Activated naive CD8-positive, alpha-beta T cell treated with anti-CD3 and anti-CD28 coated beads, Interleukin-2, amount 50 U/mL, for 16 hours (primary cell): ENCODE results near the gene NTN5.

Source experiments
- DNase-seq: peaks from one replicate; pipeline ENCODE4 v3.0.0-alpha.2; 2020; ENCODE audit warnings: low read depth, low spot score

Gene NTN5

DNA sequence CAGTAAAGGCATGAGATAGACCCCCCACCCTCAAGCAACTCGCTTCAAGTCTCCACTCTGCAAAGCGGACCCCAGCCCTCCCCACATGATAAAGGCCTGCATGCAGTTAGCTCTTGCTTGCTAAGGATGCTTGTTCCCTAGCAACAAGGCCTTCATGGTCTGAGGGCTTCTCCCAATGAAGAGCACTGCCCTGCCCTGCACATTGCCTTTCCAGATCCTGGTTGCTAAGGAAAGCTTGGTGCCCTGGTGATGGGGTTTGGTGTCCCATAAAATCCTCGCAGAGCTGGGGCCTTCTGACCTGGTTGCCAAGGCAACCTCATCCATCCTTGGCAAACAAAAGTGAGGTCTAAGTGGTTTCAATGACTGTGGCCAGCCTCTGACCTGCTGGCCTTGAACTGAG, 41.6 kb downstream of the NTN5 start:
- DNase-seq: no peak

DNA sequence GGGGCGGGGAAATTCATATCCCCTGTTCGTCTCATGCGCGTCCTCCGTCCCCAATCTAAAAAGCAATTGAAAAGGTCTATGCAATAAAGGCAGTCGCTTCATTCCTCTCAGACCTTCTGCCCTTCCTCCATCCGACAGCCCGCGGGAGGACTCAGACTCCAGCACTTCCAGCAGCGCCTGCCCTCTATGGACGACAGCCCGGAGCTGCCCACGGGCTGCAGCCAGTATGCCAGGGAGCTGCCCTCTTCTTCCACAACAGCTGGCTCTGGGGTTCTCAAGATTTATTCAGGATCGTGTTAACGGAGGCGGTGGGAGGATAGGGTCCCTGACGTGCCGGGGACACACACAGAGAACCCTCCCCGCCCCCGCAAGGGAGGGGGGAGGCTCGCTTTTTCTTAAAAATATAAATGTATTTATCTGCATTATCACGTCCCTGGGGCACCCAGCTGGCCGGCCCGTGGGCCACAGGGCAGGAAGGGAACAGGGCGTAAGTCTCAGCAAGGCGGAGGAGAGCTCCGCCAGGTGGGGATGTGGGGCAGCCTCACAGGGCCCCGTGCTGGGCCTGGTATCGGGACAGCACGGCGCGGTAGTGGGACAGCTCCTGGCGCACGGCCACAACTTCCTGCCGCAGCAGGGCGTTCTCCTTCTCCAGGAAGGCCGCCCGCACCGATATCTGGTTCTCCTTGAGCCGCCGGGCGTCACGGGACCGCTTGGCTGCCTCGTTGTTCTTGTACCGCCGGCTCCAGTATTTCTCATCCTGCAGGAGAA, 42.3 kb downstream of the NTN5 start:
- no peak for DNase-seq

DNA sequence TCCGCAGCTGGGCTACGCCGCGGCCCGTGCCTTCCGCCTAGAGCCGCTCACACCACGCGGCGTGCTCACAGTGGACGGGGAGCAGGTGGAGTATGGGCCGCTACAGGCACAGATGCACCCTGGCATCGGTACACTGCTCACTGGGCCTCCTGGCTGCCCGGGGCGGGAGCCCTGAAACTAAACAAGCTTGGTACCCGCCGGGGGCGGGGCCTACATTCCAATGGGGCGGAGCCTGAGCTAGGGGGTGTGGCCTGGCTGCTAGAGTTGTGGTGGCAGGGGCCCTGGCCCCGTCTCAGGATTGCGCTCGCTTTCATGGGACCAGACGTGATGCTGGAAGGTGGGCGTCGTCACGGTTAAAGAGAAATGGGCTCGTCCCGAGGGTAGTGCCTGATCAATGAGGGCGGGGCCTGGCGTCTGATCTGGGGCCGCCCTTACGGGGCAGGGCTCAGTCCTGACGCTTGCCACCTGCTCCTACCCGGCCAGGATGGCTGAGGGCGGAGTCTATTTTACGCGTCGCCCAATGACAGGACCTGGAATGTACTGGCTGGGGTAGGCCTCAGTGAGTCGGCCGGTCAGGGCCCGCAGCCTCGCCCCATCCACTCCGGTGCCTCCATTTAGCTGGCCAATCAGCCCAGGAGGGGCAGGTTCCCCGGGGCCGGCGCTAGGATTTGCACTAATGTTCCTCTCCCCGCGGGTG, 43.1 kb downstream of the NTN5 start:
- DNase-seq: no peak

DNA sequence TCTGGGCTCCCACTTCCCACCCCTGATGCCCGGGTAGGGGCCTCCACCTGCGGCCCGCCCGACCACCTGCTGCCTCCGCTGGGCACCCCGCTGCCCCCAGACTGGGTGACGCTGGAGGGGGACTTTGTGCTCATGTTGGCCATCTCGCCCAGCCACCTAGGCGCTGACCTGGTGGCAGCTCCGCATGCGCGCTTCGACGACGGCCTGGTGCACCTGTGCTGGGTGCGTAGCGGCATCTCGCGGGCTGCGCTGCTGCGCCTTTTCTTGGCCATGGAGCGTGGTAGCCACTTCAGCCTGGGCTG, 43.6 kb downstream of the NTN5 start:
- DNase-seq: no peak

DNA sequence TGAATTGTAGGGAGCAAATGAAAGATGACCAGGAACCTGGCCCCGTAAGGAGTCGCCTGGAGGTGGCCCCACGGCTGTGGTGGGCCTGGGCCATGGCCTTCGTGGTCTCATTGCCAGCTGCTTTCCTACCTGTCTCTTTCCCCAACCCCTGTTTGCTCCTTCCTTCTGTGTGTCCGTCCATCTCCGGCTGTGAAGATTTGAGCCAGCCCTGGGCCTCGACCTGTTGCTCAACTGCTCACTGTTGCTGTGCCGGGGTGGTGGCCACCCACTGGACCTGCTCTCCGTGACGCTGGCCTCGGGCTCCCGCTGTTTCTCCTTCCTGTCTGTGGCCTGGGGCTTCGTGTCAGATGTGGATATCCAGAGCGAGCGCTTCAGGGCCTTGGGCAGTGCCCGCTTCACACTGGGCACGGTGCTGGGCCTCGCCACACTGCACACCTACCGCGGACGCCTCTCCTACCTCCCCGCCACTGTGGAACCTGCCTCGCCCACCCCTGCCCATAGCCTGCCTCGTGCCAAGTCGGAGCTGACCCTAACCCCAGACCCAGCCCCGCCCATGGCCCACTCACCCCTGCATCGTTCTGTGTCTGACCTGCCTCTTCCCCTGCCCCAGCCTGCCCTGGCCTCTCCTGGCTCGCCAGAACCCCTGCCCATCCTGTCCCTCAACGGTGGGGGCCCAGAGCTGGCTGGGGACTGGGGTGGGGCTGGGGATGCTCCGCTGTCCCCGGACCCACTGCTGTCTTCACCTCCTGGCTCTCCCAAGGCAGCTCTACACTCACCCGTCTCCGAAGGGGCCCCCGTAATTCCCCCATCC, 44.1 kb downstream of the NTN5 start:
- no peak for DNase-seq

DNA sequence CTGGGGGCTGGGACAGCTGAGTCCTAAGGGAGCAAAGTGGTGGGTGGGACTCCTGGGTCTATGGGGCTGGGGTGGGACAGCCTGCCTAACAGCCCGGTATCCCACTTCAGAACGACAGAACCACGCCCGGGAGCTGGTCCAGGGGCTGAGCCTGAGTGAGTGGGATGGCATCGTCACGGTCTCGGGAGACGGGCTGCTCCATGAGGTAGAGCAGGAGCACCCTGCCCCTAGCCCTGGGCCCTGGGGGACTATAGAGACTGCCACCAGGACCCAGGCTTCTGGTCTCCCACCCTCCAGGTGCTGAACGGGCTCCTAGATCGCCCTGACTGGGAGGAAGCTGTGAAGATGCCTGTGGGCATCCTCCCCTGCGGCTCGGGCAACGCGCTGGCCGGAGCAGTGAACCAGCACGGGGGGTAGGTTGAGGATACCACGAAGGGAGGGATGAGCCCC, 44.9 kb downstream of the NTN5 start:
- no peak for DNase-seq

DNA sequence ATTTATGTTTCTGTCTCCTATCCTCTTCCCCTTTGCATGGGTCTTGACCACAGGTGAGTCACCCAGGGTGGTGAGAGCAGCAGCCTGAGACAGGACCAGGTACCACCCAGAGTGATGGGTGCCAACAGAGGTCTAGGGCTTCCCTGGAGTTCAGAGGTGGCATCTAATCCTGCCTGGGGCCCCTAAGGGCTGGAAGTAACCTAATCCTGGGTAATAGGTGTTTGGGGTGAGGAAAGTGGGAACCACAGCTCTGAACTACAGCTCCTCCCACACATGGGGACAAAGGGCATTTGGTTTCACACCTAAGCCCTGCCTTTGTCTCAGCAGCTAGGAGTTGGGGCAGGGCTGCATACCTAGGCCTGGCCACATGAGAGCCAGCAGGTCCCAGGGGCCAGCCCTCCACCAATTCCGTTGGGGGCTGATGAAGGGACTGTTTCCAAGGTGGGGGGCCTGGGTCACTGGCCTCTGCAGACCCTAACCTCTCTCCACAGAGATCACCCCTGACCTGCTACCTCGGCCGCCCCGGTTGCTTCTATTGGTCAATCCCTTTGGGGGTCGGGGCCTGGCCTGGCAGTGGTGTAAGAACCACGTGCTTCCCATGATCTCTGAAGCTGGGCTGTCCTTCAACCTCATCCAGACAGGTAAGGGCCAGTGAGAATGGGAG, 45.5 kb downstream of the NTN5 start:
- DNase-seq: no peak

DNA sequence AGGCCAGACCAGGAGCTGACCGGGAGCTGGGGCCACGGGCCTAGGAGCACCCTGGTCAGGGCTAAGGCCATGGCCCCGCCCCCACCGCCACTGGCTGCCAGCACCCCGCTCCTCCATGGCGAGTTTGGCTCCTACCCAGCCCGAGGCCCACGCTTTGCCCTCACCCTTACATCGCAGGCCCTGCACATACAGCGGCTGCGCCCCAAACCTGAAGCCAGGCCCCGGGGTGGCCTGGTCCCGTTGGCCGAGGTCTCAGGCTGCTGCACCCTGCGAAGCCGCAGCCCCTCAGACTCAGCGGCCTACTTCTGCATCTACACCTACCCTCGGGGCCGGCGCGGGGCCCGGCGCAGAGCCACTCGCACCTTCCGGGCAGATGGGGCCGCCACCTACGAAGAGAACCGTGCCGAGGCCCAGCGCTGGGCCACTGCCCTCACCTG, 46.9 kb downstream of the NTN5 start:
- no peak for DNase-seq

DNA sequence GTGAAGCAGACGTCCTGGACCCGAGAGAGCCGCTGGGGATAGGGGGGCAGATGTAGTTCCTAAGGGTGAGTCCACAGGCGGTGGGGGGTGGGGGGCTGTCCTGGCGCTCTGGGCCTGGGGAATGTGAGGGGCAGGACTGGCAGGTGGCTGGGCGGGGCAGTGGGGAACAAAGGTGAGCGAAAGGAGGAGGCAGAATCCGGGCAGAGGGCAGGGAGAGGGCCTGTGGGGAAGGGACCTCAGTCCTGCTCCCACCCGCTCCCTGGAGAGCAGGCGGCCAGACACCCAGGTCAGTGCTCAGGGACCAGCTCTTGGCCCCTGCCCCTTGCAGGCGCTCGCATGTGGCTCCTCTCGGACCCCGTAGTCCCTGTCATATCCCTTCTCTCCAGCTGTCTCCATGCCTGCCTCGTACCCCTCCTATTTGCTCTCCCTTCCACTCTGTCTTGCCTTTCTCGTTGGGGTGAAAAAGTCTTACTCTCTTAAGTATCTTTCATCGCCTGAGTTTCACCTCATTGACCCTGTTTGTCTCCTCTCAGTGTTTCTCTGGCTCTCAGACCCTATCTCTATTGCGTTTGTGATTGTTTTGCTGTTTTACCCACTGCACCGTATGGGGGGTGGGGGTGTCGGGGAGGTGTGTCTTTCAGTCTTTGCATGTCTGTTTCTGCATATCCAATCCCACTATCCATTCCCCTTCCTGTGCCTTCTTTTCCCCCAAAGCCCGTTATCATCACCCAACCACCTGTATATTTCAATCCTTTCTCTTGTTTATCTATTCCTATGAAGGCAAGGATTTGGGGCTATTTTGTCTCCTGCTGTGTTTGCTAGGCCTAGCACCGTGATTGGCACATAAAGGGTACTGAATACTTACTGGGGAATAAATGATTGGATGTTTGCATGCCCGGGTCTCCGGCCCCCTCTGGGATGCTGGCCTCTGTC, 47.8 kb downstream of the NTN5 start:
- DNase-seq: no peak

DNA sequence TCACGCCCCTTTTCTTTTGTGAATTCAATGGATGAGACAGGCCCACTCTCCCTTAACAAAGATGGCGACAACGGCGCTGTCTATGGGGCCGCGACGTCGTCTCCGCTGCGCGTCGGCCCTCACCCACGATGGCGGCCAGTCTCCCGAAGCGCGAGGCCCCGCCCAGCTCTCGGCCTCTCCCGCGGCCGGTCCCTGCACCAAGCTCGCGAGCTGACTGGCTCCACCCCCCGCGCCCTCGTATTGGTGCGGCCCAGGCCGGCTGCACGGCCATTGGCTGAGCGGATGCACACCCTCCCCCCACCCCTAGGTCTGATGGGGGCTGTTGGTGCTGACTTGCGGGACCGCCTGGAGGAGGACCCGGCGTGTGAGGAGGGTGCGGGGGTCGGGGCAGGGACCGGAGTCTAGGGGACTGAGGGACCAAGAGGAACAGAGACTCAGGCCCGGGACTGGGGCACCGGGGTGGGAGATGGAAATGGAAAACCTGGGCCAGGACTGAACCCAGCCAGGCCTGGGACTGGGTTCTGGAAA, 48.7 kb downstream of the NTN5 start:
- DNase-seq: peak; percentile 98

DNA sequence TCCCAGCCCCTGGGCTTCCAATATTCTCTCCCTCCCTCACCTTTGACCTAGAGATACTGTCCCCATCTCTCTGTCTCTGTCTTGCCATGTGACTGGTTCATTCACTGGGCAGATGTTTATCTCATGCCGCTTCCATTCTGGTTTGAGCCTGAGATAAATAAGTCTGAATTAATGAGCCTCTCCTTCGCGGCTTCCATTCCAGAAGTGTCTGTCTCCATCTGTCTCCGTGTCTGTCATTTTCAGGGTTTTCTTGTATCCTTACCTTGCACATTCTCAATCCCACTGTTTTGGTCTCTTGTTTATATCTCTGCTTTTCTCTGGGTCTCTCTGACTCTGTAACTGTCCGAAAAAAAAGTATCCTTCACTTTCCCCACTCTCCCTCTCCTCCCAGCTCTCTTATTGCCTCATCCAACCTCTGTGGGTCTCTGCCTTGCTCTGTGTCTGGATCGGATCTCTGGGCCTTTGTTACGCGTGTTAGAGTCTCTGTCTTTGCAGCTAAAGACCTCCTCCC, 49.2 kb downstream of the NTN5 start:
- no peak for DNase-seq

DNA sequence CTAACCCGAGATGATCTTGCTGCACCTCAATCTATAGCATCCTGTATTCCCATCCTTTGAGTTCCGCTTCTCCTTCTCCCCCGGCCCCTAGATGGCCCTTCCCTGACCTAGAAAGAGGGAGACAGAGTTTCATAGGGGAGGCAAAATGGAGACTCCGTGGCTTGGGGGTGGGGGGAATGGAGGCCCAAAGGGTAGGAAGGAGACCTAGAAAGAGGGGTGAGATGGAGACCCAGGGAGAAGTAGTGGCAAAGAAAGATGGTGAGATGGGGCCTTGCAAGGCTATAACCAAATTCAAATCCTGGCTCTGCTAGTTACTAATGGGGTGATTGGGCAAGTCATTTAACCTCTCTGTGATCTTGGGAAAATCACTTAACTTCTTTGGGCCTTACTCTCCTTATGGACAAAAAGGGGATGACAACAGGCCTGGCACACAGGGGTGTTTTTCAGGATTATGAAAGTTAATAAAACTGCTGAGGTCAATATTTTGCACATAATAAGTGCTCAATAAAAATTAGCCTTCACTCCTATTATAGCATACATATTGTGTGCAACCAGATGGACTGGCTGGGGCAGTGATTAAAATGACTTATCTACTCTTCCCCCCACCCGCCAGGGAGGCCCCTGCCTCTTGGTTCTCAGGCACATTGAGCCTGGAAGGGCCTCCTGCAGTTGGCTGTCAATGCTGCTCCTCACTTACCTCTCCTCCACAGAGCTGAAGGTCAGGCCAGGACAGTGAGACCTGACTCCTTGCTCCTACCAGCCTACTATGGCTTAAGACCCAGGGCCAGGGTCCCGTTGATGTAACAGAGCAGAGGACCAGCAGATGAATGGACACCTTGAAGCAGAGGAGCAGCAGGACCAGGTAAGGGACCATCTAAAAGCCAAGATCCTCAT, 52.9 kb downstream of the NTN5 start:
- DNase-seq: no peak

DNA sequence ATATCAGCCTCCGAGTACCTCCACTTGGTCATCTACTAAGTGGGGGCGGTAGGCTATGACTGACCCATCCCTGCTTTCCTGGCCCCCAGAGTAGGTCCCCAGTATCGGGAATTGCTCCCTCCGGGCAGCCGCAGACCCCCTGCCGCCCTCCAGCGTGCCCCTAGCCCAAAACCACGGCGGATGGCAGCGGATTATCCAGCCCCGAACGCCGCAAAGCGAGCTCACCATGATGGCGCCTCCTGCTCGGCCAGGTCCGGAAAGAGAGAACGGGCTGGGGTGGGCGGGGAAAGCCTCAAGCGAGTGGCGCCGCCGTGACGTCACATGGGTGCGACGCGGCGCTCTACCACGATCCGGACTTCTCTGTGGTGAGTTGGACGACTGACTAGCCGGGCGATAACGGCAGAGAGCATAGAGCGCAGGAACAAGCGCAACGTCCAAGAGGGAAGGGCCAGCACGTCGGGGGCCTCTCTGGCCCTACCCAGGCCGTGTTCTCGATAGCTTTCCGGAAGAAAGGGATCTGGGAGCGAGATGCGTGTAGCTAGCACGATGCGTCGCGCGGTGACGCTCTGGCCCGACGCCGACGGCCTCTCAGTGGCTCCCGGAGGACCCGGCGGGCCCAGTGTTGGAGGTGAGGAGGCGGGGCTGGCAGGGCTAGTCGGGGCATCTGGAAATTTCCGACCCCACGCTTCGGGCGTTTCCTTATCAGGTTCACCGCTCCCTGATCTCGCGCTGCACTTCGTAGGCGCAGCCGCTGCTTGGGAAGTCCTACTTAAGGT, 53.7 kb downstream of the NTN5 start, which contains the start of the genes RPL18 and SPHK2:
Gene RPL18, minus strand, starts transcription at position 263 of the 776 bp plus-strand sequence. Its CDS starts 35 bp downstream, at position 228.
Gene SPHK2, plus strand, starts transcription at position 591 of the 776 bp plus-strand sequence. CDS start 1,009 bp downstream, outside the sequence.
- DNase-seq: peak; percentile 88

DNA sequence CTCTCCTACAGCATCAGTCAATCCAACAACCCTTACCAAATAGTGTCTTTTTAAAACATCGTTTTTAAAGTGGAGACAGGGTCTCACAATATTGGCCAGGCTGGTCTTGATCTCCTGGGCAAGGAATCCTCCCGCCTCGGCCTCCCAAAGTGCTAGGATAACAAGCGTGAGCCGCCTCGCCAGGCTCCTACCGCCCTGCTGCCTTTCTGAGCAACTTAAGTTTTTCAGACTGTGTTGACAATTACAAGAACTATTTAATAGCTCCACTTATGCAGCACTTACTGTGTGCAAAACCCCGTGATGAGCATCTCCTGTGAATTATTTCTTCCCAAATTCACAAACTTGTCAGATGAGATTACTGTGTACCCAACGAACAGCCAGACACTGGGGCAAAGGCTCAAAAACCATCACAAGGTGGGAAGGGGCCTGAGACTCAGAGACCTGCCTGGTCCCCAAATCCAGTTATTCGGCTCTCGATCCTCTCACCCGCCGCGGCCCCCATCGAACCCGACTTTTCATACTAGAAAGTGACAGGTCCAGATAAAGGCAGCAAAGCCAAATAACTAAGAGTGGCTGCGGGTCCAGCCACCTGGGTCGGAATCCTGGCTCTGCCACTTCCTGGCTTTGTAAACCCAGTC, 54.4 kb downstream of the NTN5 start:
- DNase-seq: no peak

DNA sequence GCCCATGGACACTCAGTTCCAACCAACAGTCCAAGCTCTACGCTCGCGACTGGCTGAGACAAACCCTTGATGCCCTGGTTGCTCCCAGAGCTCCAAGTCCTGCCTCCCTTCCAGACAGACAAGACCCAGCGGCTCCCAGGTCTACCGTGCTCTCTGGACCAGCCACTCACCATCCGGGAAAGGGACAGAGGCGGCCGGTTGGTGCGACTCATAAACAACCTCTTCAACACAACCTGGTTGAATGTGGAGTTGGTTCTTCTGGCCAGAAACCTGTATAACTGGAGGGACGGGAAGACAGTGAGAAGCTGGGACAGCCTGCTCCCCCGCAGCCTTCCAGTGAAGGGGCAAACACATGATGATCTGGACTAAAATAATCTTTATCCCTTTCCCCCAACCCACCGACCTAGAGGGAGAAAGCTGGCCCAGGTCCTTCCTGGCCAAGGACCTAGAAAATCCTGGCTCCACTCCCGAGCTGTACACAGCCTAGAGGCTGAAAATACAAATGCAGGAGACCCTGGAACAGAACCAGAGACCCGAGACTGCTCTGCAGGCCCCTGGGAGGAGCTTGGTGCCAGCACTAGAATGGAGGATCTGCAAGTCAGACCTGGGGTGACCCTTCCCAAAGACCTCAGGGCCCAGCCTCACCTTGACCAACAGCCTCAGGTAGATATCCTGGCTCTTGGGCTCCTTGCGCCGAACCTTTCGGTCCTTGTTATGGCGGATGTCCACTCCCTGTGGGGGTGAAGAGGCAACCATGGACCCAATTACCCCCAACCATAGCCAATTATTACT, 55.5 kb downstream of the NTN5 start:
- DNase-seq: no peak

DNA sequence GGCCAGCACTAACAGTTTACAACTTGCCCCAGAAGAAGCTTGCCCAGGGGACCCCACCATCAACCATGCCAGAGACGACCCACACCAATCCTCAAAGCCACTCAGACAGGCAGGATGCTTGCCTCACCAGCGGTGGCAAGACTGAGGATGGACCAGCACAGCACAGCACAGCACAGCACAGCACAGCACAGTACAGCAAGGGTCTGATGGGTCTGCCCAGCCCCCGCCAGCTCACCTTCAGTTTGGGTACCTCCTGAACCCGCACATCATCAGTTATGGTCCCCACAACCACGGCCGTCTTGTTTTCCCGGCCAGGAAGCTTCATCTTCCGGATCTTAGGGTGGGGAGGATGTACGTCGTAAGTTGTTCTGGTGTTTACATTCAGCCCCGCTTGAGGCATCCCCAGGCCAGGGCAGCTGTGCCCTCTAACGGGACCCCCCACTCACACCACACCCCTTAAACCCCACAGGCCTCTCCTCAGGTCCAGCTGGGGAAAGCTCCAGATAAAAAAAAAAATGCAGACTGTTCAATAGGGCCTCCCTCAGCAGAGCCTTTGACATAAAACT, 56.2 kb downstream of the NTN5 start:
- DNase-seq: no peak

DNA sequence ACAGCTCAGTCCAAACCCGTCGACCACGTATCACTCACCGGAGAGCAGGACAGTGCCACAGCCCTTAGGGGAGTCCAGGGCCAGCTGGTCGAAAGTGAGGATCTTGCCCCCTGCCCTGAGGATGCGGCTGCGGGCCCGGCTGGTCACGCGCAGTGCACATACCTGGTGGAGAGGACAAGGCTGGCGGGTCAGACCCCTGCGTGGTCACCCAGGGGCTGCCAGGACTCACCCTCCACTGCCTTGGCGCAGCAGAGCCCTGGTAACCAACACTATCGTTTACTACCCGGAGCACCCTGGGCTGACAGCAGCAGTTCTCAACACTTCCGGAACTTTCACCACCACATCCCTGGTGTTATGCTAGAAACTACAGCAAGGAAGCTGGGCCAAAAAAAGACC, 56.8 kb downstream of the NTN5 start:
- DNase-seq: no peak
